ENCODE data around the gene CDA.

Gene CDA

DNA sequence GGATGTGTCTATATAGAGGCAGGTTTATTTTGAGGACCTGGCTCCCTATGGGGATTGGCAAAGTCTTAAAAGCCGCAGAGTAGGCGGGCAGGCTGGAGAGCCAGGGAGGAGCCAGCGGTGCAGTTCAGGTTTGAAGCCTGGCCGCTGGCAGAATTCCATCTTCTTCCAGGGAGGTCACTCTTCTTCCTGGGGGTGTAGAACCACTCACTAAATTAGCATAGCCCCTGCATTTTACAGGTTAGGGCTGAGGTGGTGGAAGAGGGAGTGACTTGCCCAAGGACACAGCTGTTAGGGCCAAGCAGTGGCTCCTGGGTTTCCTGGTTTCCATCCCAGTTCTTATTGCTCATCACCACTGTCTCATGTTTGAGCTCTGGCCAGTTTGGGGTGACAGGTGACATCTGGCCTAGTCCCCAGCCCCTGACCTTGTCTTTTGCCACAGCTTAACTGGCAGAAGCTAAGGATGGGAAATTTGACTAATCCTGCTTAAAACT lies 45.7 kb downstream of the CDA start:
- ATAC-seq (ENCODE audit: low read depth): peak; percentile 81
- Histone ChIP-seq H3K4me3 (ENCODE audit: severe bottlenecking) (peak overlapping the region; percentile 93), H3K4me1 (ENCODE audit: insufficient read depth, poor library complexity, severe bottlenecking) (no peaks in the 10 kb centered on the region), H3K27me3 (ENCODE audit: insufficient read depth, poor library complexity, severe bottlenecking) (no peaks in the 10 kb centered on the region), H3K9me3 (ENCODE audit: severe bottlenecking) (peaks cover 3% of the 10 kb centered on the region), H3K36me3 (ENCODE audit: low read depth) (no peaks in the 10 kb centered on the region), H3K27ac (ENCODE audit: poor library complexity, severe bottlenecking) (peak overlapping the region; percentile 56)
- DNase-seq (ENCODE audit: low spot score): no peak
- TF ChIP-seq, protein P1, sequence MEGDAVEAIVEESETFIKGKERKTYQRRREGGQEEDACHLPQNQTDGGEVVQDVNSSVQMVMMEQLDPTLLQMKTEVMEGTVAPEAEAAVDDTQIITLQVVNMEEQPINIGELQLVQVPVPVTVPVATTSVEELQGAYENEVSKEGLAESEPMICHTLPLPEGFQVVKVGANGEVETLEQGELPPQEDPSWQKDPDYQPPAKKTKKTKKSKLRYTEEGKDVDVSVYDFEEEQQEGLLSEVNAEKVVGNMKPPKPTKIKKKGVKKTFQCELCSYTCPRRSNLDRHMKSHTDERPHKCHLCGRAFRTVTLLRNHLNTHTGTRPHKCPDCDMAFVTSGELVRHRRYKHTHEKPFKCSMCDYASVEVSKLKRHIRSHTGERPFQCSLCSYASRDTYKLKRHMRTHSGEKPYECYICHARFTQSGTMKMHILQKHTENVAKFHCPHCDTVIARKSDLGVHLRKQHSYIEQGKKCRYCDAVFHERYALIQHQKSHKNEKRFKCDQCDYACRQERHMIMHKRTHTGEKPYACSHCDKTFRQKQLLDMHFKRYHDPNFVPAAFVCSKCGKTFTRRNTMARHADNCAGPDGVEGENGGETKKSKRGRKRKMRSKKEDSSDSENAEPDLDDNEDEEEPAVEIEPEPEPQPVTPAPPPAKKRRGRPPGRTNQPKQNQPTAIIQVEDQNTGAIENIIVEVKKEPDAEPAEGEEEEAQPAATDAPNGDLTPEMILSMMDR (IDR thresholded peaks at IDR 0.05; ENCODE audit: poor library complexity, severe bottlenecking): no peak

DNA sequence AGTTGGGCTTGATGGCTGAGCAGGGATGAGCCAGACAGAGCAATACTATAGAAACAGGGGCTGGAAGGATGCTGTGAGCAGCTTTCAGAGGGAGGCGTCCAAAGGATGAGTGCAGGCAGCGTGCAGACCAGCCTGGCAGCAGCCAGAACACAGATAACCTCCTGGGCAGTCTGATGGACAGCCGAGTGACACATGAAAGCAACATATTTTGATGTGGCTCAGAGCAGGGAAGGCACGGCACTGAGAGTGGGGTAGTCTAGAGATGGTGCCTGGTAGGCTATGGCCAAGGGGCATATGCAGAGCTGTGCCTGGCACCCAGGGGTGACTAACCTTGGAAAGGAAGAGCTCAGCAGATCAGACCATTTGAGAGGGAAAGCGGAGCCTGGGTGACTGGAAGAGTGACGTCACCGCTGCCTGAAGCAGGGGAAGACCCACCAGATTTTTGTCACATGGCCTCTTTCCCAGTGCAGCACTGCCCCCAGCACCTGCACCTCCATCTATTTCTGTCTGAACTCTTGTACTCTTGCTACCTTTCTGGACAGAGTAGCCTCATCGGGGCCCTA lies 48.0 kb downstream of the CDA start:
- H3K27ac ChIP-seq (ENCODE audit: poor library complexity, severe bottlenecking): no peak overlapping the region
- H3K9me3 ChIP-seq (ENCODE audit: severe bottlenecking): no peaks in the 10 kb centered on the region
- DNase-seq (ENCODE audit: low spot score) (no peak), ATAC-seq (ENCODE audit: low read depth) (no peak)
- TF ChIP-seq, protein P1 (IDR thresholded peaks at IDR 0.05; ENCODE audit: poor library complexity, severe bottlenecking): no peak
- no peaks in the 10 kb centered on the region for H3K36me3 ChIP-seq (ENCODE audit: low read depth)
- H3K4me3 ChIP-seq (ENCODE audit: severe bottlenecking): no peak overlapping the region
- no peaks in the 10 kb centered on the region for H3K27me3 ChIP-seq (ENCODE audit: insufficient read depth, poor library complexity, severe bottlenecking)
- H3K4me1 ChIP-seq (ENCODE audit: insufficient read depth, poor library complexity, severe bottlenecking): no peaks in the 10 kb centered on the region

DNA sequence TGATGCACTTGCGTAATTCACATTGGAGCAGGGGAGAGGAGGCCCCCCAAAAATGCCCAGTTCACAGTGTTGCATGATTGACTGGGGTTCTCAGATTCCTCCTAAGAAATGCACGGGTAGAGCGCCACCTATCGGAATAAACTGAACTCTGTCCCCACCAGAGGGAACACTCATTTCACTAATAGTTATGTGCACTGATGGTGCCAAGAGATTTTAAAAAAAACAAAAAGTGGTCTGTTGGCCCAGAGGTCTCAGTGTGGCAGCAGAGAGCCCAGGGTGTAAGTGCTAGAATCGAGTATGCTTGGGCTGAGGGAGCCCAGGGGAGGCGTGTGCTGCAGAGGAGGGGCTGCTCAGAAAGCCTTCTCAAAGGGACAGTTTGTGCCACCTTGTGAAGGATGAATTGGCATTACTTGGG lies 51.3 kb downstream of the CDA start:
- Histone ChIP-seq H3K4me1 (ENCODE audit: insufficient read depth, poor library complexity, severe bottlenecking) (no peaks in the 10 kb centered on the region), H3K4me3 (ENCODE audit: severe bottlenecking) (no peak overlapping the region), H3K27me3 (ENCODE audit: insufficient read depth, poor library complexity, severe bottlenecking) (no peaks in the 10 kb centered on the region), H3K9me3 (ENCODE audit: severe bottlenecking) (no peaks in the 10 kb centered on the region), H3K36me3 (ENCODE audit: low read depth) (peaks cover 8% of the 10 kb centered on the region; the same call in 1 of the 2 replicates), H3K27ac (ENCODE audit: poor library complexity, severe bottlenecking) (no peak overlapping the region)
- DNase-seq (ENCODE audit: low spot score) (no peak), ATAC-seq (ENCODE audit: low read depth) (peak; percentile 60; the same call in 2 of the 3 replicates)
- TF ChIP-seq, protein P1 (IDR thresholded peaks at IDR 0.05; ENCODE audit: poor library complexity, severe bottlenecking): peak; percentile 88

DNA sequence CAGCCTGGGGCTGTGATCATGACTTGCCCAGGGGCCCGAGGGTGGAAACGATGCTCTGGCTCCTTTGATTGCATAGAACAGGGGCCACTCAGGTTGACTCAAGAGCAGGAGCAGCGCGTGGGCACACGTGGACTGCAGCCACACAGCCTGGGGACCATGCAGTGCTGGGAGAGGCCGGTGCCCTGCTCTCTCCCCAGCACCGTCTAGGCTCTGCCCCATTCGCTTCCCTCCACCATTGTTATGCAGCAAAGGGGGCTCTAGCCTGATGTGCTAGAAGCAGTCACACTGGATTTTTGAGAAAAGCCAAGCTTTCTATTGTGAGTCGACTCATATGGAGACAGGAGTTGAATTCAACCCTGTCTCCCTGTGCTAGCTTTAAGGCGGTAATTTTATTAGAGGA lies 53.1 kb downstream of the CDA start:
- no peaks in the 10 kb centered on the region for H3K4me1 ChIP-seq (ENCODE audit: insufficient read depth, poor library complexity, severe bottlenecking)
- no peak overlapping the region for H3K4me3 ChIP-seq (ENCODE audit: severe bottlenecking)
- TF ChIP-seq, protein P1 (IDR thresholded peaks at IDR 0.05; ENCODE audit: poor library complexity, severe bottlenecking): no peak
- no peak for DNase-seq (ENCODE audit: low spot score)
- H3K27ac ChIP-seq (ENCODE audit: poor library complexity, severe bottlenecking): no peak overlapping the region
- no peak for ATAC-seq (ENCODE audit: low read depth)
- H3K9me3 ChIP-seq (ENCODE audit: severe bottlenecking): no peaks in the 10 kb centered on the region
- no peaks in the 10 kb centered on the region for H3K27me3 ChIP-seq (ENCODE audit: insufficient read depth, poor library complexity, severe bottlenecking)
- H3K36me3 ChIP-seq (ENCODE audit: low read depth): peaks cover 8% of the 10 kb centered on the region; the same call in 1 of the 2 replicates

DNA sequence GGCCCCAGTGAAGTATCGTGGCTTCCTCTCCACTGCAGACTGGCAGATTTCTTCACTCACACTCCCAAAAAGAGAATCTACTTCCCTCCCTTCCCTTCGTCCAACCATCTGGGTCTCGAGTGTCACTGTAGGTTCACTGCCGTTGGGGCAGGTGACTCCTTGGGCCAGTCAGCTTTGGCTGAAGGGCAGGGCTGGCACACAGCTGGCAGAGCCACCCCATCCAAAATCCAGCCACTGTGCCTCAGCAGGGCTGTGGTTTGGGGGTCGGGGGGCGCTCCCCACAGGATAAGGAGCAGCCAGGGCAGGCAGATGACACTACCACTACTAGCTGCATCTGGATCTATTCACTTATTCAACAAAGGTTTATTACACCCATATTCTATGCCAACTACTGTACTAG lies 54.2 kb downstream of the CDA start:
- TF ChIP-seq, protein P1 (IDR thresholded peaks at IDR 0.05; ENCODE audit: poor library complexity, severe bottlenecking): no peak
- no peak for ATAC-seq (ENCODE audit: low read depth)
- H3K36me3 ChIP-seq (ENCODE audit: low read depth): peaks cover 13% of the 10 kb centered on the region

More for the DNA sequence above, 54.2 kb downstream of the CDA start:
- no peak for DNase-seq (ENCODE audit: low spot score)
- Histone ChIP-seq H3K4me3 (ENCODE audit: severe bottlenecking) (no peak overlapping the region), H3K27ac (ENCODE audit: poor library complexity, severe bottlenecking) (no peak overlapping the region), H3K27me3 (ENCODE audit: insufficient read depth, poor library complexity, severe bottlenecking) (no peaks in the 10 kb centered on the region), H3K9me3 (ENCODE audit: severe bottlenecking) (no peaks in the 10 kb centered on the region), H3K4me1 (ENCODE audit: insufficient read depth, poor library complexity, severe bottlenecking) (no peaks in the 10 kb centered on the region)
